IMR-90 (cell line): ENCODE data around the gene PCDHB1. TPM values are rescaled to one million over a fixed set of nuclear protein-coding genes. Genes with fewer than 3 reads are reported as not detected.

Experiments used
- ATAC-seq: fragments of 200-7000 bp; cut with Tn5 transposase; 2 replicates; pipeline ENCODE4 v1.9.1; 2020; ENCODE audit warnings: low read depth, mild to moderate bottlenecking, moderate library complexity
- BruUV-seq: library from RNA; stranded (reverse); fragments of 400-500 nt; replicated peaks from 2 replicates; lab custom pipeline; 2021; lab: Mats Ljungman, UMichigan
- CTCF ChIA-PET: fragments of 300-600 bp; formaldehyde crosslinking; extraction: SDS; loops from one replicate; lab custom pipeline; 2021; ENCODE audit warnings: antibody characterized with exemption; lab: Yijun Ruan, JAX
- POLR2A ChIA-PET: fragments of 300-600 bp; sonication (Branson Sonifier 250); formaldehyde crosslinking; loops from one replicate; lab custom pipeline; 2022; ENCODE audit warnings: antibody characterized with exemption; ENCODE audit not compliant: unreplicated experiment; lab: Charles Lee
- DNase-seq: peaks from one replicate; pipeline ENCODE4 v3.0.0; 2013
- H2AFZ ChIP-seq: replicated peaks from 2 replicates; pipeline ENCODE3; 2013; ENCODE audit warnings: low read length, mild to moderate bottlenecking; ENCODE audit not compliant: poor library complexity
- H2AK5ac ChIP-seq: 2 replicates; pipeline ENCODE4 v1.6.1; 2013; ENCODE audit warnings: low read depth, low read length, inconsistent platforms
- H2AK9ac ChIP-seq: replicated peaks from 2 replicates; pipeline ENCODE3; 2013; ENCODE audit warnings: mild to moderate bottlenecking, low read depth, low read length, moderate library complexity; ENCODE audit not compliant: poor library complexity
- H2BK120ac ChIP-seq: 2 replicates; pipeline ENCODE4 v1.6.1; 2013; ENCODE audit warnings: low read depth, low read length, inconsistent platforms
- H2BK15ac ChIP-seq: 3 replicates; pipeline ENCODE4 v1.6.1; 2013; ENCODE audit warnings: low read depth, low read length, inconsistent platforms
- H2BK20ac ChIP-seq: 2 replicates; pipeline ENCODE4 v1.6.1; 2013; ENCODE audit warnings: low read depth, mild to moderate bottlenecking, inconsistent platforms, low read length, moderate library complexity
- H2BK5ac ChIP-seq: 2 replicates; pipeline ENCODE4 v1.6.1; 2013; ENCODE audit warnings: mild to moderate bottlenecking, low read depth, low read length, inconsistent platforms; ENCODE audit not compliant: poor library complexity, severe bottlenecking
- H3K14ac ChIP-seq: replicated peaks from 2 replicates; pipeline ENCODE4 v1.6.1; 2013; ENCODE audit warnings: low read depth, low read length, inconsistent platforms
- H3K18ac ChIP-seq: 2 replicates; pipeline ENCODE4 v1.6.1; 2013; ENCODE audit warnings: low read depth, low read length, control low read depth
- H3K23ac ChIP-seq: 2 replicates; pipeline ENCODE4 v1.6.1; 2013; ENCODE audit warnings: low read depth, low read length, inconsistent platforms
- H3K27ac ChIP-seq: 2 replicates; pipeline ENCODE4 v1.5.1; 2013; ENCODE audit warnings: mild to moderate bottlenecking, control low read depth, low read length; ENCODE audit not compliant: insufficient read depth
- H3K27me3 ChIP-seq: 2 replicates; pipeline ENCODE4 v1.6.1; 2013; ENCODE audit warnings: low read length; ENCODE audit not compliant: control insufficient read depth, insufficient read depth
- H3K36me3 ChIP-seq: 2 replicates; pipeline ENCODE4 v1.6.1; 2013; ENCODE audit warnings: low read length, mixed read lengths; ENCODE audit not compliant: control insufficient read depth, insufficient read depth
- H3K4ac ChIP-seq: 2 replicates; pipeline ENCODE4 v1.6.1; 2013; ENCODE audit warnings: low read depth, low read length, inconsistent platforms
- H3K4me1 ChIP-seq: 2 replicates; pipeline ENCODE4 v1.6.1; 2013; ENCODE audit warnings: low read length, mixed read lengths; ENCODE audit not compliant: control insufficient read depth, insufficient read depth
- H3K4me2 ChIP-seq: 2 replicates; pipeline ENCODE4 v1.6.1; 2013; ENCODE audit warnings: low read depth, mild to moderate bottlenecking, control low read depth, low read length, moderate library complexity
- H3K4me3 ChIP-seq: 2 replicates; pipeline ENCODE4 v1.5.1; 2013; ENCODE audit warnings: low read depth, mild to moderate bottlenecking, control low read depth, low read length, moderate library complexity; ENCODE audit not compliant: insufficient read depth
- H3K56ac ChIP-seq: 2 replicates; pipeline ENCODE4 v1.6.1; 2013; ENCODE audit warnings: low read length, inconsistent platforms; ENCODE audit not compliant: insufficient read depth; ENCODE audit errors: extremely low read depth
- H3K79me1 ChIP-seq, 2 experiments: 2 replicates each; pipeline ENCODE4 v1.6.1; 2013; ENCODE audit warnings: low read length in 2 of 2, inconsistent platforms in 1 of 2, low read depth in 1 of 2
- H3K9ac ChIP-seq: 2 replicates; pipeline ENCODE4 v1.6.1; 2013; ENCODE audit warnings: low read depth, low read length, control low read depth
- H3K9me1 ChIP-seq: 2 replicates; pipeline ENCODE4 v1.6.1; 2013; ENCODE audit warnings: low read length, inconsistent platforms; ENCODE audit not compliant: insufficient read depth
- H3K9me3 ChIP-seq: 2 replicates; pipeline ENCODE4 v1.6.1; 2013; ENCODE audit warnings: low read length; ENCODE audit not compliant: control insufficient read depth, insufficient read depth
- H4K20me1 ChIP-seq: 2 replicates; pipeline ENCODE4 v1.6.1; 2013; ENCODE audit warnings: low read length, inconsistent platforms; ENCODE audit not compliant: insufficient read depth
- H4K5ac ChIP-seq: 2 replicates; pipeline ENCODE4 v1.6.1; 2013; ENCODE audit warnings: mild to moderate bottlenecking, low read depth, low read length, control low read depth
- H4K8ac ChIP-seq, 2 experiments: 2 replicates each; pipeline ENCODE4 v1.6.1; 2013; ENCODE audit warnings: low read depth in 2 of 2, low read length in 2 of 2, control low read depth in 1 of 2, inconsistent platforms in 1 of 2
- H4K91ac ChIP-seq: 2 replicates; pipeline ENCODE4 v1.6.1; 2013; ENCODE audit warnings: low read depth, low read length, inconsistent platforms; ENCODE audit not compliant: insufficient read depth
- BHLHE40 ChIP-seq: fragments of 150-350 bp; IDR thresholded peaks from 2 replicates; pipeline ENCODE4 v1.6.1; 2016; ENCODE audit warnings: mild to moderate bottlenecking, low read depth, low read length
- CEBPB ChIP-seq: IDR thresholded peaks from 2 replicates; pipeline ENCODE4 v1.6.1; 2012; ENCODE audit warnings: low read depth, low read length, improper control_type of control experiment
- CHD1 ChIP-seq: IDR thresholded peaks from 2 replicates; pipeline ENCODE4 v1.6.1; 2012; ENCODE audit warnings: low read depth, low read length, improper control_type of control experiment
- CTCF ChIP-seq: conservative IDR thresholded peaks from 2 replicates; pipeline ENCODE4 v1.5.1; 2012; ENCODE audit warnings: mild to moderate bottlenecking, low read depth, low read length, improper control_type of control experiment
- ELK1 ChIP-seq: fragments of 150-350 bp; IDR thresholded peaks from 2 replicates; pipeline ENCODE4 v1.6.1; 2016; ENCODE audit warnings: low read depth, mild to moderate bottlenecking, low read length, moderate library complexity, borderline replicate concordance
- FOS ChIP-seq: fragments of 150-350 bp; IDR thresholded peaks from 2 replicates; pipeline ENCODE4 v1.6.1; 2016; ENCODE audit warnings: low read depth, low read length
- MAFK ChIP-seq: IDR thresholded peaks from 2 replicates; pipeline ENCODE4 v1.6.1; 2012; ENCODE audit warnings: low read depth, low read length, improper control_type of control experiment
- MAZ ChIP-seq: IDR thresholded peaks from 2 replicates; pipeline ENCODE4 v1.6.1; 2012; ENCODE audit warnings: low read depth, mild to moderate bottlenecking, low read length, improper control_type of control experiment, moderate library complexity, borderline replicate concordance
- MXI1 ChIP-seq: IDR thresholded peaks from 2 replicates; pipeline ENCODE4 v1.6.1; 2012; ENCODE audit warnings: low read depth, mild to moderate bottlenecking, low read length, moderate library complexity, borderline replicate concordance
- NFE2L2 ChIP-seq: fragments of 150-350 bp; IDR thresholded peaks from 2 replicates; pipeline ENCODE4 v1.6.1; 2016; ENCODE audit warnings: low read depth, mild to moderate bottlenecking, low read length
- POLR2A ChIP-seq: IDR thresholded peaks from 2 replicates; pipeline ENCODE4 v1.6.1; 2012; ENCODE audit warnings: mild to moderate bottlenecking, low read depth, low read length
- RAD21 ChIP-seq: IDR thresholded peaks from 2 replicates; pipeline ENCODE4 v1.6.1; 2012; ENCODE audit warnings: low read length, improper control_type of control experiment
- RFX5 ChIP-seq: IDR thresholded peaks from 2 replicates; pipeline ENCODE4 v1.8.0; 2012; ENCODE audit warnings: low read depth, mild to moderate bottlenecking, low read length, moderate library complexity
- SMC3 ChIP-seq: fragments of 150-350 bp; IDR thresholded peaks from 2 replicates; pipeline ENCODE4 v1.6.1; 2016; ENCODE audit warnings: low read depth, mild to moderate bottlenecking, antibody characterized with exemption, low read length, moderate library complexity
- USF2 ChIP-seq: fragments of 150-350 bp; IDR thresholded peaks from 2 replicates; pipeline ENCODE4 v1.6.1; 2017; ENCODE audit warnings: mild to moderate bottlenecking, antibody characterized with exemption, low read length, low read depth
- whole genome bisulfite sequencing, 2 experiments: methylation state at CpG; one replicate each; pipeline versions ENCODE4 v1.1.5 to v1.1.7; 2013; ENCODE audit warnings: missing lambda C conversion rate in 2 of 2; ENCODE audit not compliant: insufficient read length in 1 of 2; ENCODE audit errors: extremely low coverage in 2 of 2; 5-methylcytosine and 5-hydroxymethylcytosine counted together
- dilution Hi-C: fragments of 300-500 bp; cut with HindIII; formaldehyde crosslinking; loops from one replicate; pipeline ENCODE4 v1.14.3; 2018; ENCODE audit warnings: low sequenced_read_pairs; ENCODE audit not compliant: unreplicated experiment
- in situ Hi-C: fragments of 300-500 bp; cut with MboI; formaldehyde crosslinking; loops from 3 replicates; pipeline ENCODE4 v1.14.3; 2019; ENCODE audit warnings: low sequenced_read_pairs, inconsistent platforms, mixed read lengths
- intact Hi-C: fragments of 100-400 bp; cut with micrococcal nuclease; formaldehyde crosslinking; loops from 2 replicates; pipeline ENCODE4 v1.10.0; 2022
- polyA plus RNA-seq, 3 experiments: library from polyadenylated mRNA; depleted of rRNA; stranded (reverse); fragments of >200 nt; gene quantifications; 2 replicates each; pipeline ENCODE4 v1.2.3, GENCODE V29; 2012; ENCODE audit warnings: low replicate concordance in 1 of 3
- total RNA-seq: library from RNA; depleted of rRNA; stranded (reverse); fragments of >200 nt; gene quantifications from 2 replicates; pipeline ENCODE4 v1.2.3, GENCODE V29; 2012

The PCDHB1 gene
- total and polyA plus RNA-seq, 2 of the 4 experiments (the other 2 are of a cell fraction) = not detected

- no peaks in the 10 kb centered on the region for H3K27me3 ChIP-seq
- intact Hi-C loops = no loop called here
- no peak overlapping the region for H2BK5ac ChIP-seq
- H2AK9ac ChIP-seq = no peak overlapping the region
- CTCF ChIA-PET = interaction anchor here (0.6 kb wide), 1 partner anchor 100 kb away, joined by 3 read pairs; no protein-coding TSS in a partner anchor
- no peaks in the 10 kb centered on the region for H3K9me1 ChIP-seq
- H3K4me2 ChIP-seq = no peak overlapping the region
- no peak for TF ChIP-seq USF2
- TF ChIP-seq POLR2A = no peak
- TF ChIP-seq MAZ = no peak
- TF ChIP-seq SMC3 = no peak
- TF ChIP-seq BHLHE40 = no peak
- TF ChIP-seq MAFK = no peak
- no peak for TF ChIP-seq MXI1
- TF ChIP-seq NFE2L2 = no peak
- no peak for TF ChIP-seq CHD1
- no peak for TF ChIP-seq RFX5
- TF ChIP-seq FOS = no peak
- no peak for TF ChIP-seq CTCF
- no peak for TF ChIP-seq RAD21
- TF ChIP-seq ELK1 = no peak
- TF ChIP-seq CEBPB = no peak
- WGBS, 2 experiments = 4% methylated on average over 7 of the region's 24 CpGs; no CpG with 5 or more reads in 1 of the 2 experiments
- no peak overlapping the region for H2BK15ac ChIP-seq
- POLR2A ChIA-PET = no interaction called here
- H4K8ac ChIP-seq = no peak overlapping the region
- no peak overlapping the region for H4K91ac ChIP-seq
- H4K5ac ChIP-seq = no peak overlapping the region
- in situ Hi-C loops = no loop called here
- no peak overlapping the region for H3K4me3 ChIP-seq
- H2BK120ac ChIP-seq = no peak overlapping the region
- no TSS peak for BruUV-seq
- H3K14ac ChIP-seq = no peak overlapping the region
- no peaks in the 10 kb centered on the region for H3K79me1 ChIP-seq
- peaks cover 7% of the 10 kb centered on the region for H3K9me3 ChIP-seq
- H4K20me1 ChIP-seq = no peaks in the 10 kb centered on the region
- H3K18ac ChIP-seq = no peak overlapping the region
- H3K4me1 ChIP-seq = no peaks in the 10 kb centered on the region
- DNase-seq (no peak), ATAC-seq (no peak)
- H2BK20ac ChIP-seq = no peak overlapping the region
- no peak overlapping the region for H2AFZ ChIP-seq
- no peak overlapping the region for H3K23ac ChIP-seq
- H3K4ac ChIP-seq = no peak overlapping the region
- H3K36me3 ChIP-seq = no peaks in the 10 kb centered on the region
- no peak overlapping the region for H2AK5ac ChIP-seq
- no peak overlapping the region for H3K9ac ChIP-seq
- H3K56ac ChIP-seq = no peak overlapping the region
- no peak overlapping the region for H3K27ac ChIP-seq
- dilution Hi-C loops = no loop called here
Measured at GRCh38 chr5:141040093-141040770, 10.9 kb upstream of the PCDHB1 start.
